ENCODE data around the gene TMPRSS5.

TMPRSS5 gene

DNA sequence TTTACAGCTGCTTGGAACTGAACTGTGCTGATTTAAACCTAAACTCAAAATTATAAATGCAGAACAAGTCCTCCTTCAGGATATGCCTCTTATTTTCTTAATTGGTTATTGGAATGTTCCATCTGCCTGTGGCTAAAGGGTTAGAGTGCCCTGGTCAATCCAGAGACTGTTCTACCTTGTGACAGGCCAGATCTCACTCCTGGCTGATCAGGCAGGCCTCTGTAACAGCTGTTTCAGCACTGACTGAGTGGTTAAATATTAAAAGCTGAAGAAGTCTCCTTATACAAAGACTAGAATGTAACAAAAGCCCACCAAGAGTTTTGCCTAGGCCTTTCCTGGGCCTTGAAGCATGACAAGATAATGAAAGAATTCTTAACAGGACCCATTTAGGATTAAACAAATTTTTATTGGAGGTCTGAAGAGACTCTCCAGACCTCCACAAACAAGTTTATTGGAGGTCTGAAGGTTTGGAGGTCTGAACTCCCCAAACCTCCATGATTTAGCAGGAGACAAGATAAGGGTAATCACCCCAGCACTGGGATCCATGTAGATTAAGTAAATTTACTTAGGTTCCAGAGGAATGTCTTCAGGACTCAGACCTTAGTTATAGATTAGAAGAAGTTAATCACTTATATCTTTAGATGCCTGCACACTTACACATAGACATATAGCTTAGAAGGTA, 35.8 kb downstream of the TMPRSS5 start:
- ATAC-seq (no peak), DNase-seq (no peak)

DNA sequence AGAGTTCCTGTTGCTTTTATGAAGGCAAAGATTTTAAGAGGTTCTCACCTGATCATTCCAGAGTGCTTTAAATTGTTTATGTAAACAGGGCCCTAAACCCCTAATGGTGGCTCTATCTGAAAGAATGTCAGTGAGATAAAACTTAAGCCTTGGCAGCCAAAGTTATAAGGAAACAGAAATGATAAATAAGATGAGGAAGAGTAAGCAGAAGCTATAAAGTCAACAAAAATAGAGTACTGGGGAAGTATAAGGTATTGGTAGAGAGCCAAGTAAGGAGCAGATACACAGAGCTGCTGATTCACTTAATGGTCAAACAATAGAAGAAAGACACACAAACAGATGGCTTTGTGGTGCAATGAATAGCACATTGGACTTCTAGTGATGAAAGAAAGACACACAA, 37.9 kb downstream of the TMPRSS5 start:
- no peak for DNase-seq
- ATAC-seq = no peak

GRCh38 chr11:113667801-113668200, 38.3 kb downstream of the TMPRSS5 start:
- DNase-seq (no peak), ATAC-seq (no peak)

GRCh38 chr11:113666584-113666983, 39.5 kb downstream of the TMPRSS5 start:
- DNase-seq (no peak), ATAC-seq (no peak)

DNA sequence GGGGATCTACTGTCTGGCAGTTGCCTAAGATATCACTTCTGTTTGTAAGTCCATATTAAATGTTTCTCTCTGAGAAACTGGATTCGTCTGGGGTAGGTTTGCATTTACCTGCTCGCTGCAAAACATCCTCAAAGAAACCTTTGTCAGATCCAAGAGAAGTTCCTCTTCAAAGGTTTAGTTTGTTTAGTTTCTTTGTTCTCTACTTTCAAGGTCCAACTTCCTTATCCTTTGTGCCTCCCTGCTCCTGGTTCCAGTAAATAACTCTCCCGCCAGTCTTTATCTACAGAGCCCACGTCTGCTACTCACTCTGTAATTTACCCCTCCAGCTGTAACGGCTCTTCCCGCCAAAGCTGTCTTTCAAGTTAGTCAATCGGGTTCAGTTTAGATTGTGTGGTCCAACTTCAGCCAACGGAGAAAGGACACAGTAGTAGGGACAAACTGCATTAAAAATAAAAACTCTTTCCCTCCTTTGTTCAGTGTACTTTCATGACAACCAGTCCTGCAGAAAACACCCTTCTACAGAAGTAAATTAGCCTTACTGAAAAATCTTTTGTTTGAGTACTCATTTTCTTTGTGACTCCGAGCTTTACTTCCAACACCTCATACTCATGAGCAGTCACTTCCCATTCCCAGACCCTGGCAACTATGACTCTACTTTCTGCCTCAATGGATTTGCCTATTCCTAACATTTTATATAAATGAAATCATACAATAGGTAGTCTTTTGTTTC, 41.0 kb downstream of the TMPRSS5 start:
- ATAC-seq = no peak
- DNase-seq = no peak

DNA sequence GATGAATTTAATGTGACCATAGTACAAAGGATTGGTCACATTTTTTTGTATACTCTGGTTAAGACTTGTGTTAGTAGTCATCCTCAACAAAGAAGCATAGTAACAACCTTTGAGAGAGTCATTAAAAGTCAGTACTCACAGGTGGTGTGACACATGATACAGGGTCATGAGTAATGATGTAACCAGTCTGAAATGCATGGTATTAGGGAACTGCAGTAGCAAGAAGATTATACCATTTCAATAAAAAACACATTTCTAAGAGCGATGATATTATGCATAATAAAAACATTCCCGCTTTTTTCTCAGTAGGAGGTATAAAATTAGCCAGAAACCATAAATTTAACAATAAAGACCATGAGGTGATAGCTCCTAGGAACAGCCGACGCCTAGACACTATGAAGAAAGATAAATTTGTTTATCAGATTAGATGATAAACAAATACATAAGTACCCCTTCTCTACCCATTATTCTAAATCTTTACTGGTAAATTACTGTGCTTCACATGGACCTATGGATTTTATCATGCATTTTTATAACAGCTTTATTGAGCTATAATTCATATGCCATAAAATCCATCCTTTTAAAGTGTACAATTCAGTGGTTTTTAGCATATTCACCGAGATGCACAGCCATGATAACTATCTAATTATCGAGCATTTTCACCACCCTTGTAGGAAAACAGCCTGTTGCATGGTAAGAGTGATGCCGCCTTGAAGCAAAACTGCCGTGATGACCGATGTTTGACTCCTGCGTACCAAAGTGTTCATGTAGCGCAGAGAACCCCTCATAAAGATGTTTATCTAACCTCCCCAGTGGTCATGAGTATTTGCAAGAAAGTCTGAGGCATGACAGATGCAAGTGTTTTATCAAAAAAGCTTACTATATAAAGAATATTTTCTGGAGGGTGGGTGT, 41.8 kb downstream of the TMPRSS5 start:
- ATAC-seq (no peak), DNase-seq (no peak)

DNA sequence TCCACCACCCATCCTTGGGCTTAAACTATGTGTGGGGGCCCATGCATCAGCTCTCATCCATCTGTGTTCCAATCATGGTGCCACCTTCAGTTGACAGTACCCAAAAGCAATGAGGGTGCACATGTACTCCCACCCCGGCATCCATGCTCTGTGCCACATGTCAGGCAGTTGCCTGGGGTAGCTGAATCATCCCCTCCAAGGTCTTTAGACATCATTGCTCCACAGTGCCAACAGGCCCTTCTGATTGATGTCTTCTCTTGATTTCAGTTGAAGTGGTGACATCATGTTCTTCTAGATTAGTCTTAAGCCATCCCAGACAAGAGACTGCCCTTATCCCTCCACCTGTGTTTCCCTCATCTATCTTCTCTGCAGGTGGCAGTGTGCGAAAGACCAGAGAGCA, 42.5 kb downstream of the TMPRSS5 start:
- DNase-seq (no peak), ATAC-seq (no peak)

DNA sequence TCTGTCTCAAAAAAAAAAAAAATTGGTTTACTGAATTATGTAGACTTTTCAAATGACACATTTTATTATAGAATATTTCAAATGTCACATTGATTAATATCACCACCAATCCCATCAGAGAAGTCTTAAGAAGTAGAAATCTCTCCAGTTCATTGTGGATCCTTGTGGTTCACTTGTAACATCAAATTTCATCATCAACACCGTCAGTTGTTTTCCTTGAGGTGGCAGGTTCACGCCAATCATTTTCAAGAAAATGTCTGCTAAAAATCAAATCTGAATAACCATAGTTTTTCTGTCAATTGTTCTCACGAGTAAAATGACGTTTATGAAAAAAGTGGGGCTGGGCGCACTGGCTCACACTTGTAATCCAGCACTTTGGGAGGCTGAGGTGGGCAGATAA, 50.3 kb downstream of the TMPRSS5 start:
- no peak for ATAC-seq
- no peak for DNase-seq

GRCh38 chr11:113651023-113651422, 55.1 kb downstream of the TMPRSS5 start:
- ATAC-seq (no peak), DNase-seq (no peak)

- DNase-seq (no peak), ATAC-seq (no peak)
Measured at GRCh38 chr11:113649311-113649710, 56.8 kb downstream of the TMPRSS5 start.

- DNase-seq = no peak
- ATAC-seq = no peak
Measured at GRCh38 chr11:113647856-113648255, 58.3 kb downstream of the TMPRSS5 start.

GRCh38 chr11:113647108-113647507, 59.0 kb downstream of the TMPRSS5 start:
- DNase-seq = no peak
- ATAC-seq = no peak

GRCh38 chr11:113645593-113646349, 60.3 kb downstream of the TMPRSS5 start:
- DNase-seq = no peak
- ATAC-seq = no peak

GRCh38 chr11:113644605-113645004, 61.5 kb downstream of the TMPRSS5 start:
- no peak for ATAC-seq

DNA sequence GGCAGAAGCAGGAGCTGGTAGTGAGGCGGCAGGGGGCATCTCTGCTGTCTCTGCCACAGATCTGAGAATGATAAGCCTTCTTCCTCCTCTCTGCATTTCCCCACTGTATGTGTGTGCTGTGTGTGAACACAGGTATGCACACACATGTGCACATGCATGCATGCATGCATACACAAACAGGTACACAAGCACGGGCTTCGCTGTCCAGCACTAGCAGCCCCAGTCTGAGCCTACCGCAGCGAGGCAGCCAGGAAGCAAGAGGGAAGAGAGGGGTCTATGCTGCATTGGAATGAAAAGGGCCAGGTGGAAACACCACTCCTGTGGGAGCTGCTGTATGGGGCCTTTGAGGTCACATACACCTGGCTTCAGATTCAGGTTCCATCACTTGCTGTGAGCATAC, 62.4 kb downstream of the TMPRSS5 start:
- ATAC-seq (no peak), DNase-seq (no peak)

More at GRCh38 chr11:113644605-113645004, 61.5 kb downstream of the TMPRSS5 start:
- no peak for DNase-seq

GRCh38 chr11:113643006-113643585, 63.0 kb downstream of the TMPRSS5 start:
- ATAC-seq (no peak), DNase-seq (no peak)

- ATAC-seq = no peak
- no peak for DNase-seq
Measured at GRCh38 chr11:113642090-113642489, 64.0 kb downstream of the TMPRSS5 start.

GRCh38 chr11:113638376-113638775, 67.7 kb downstream of the TMPRSS5 start:
- ATAC-seq (no peak), DNase-seq (no peak)

- ATAC-seq (no peak), DNase-seq (no peak)
Measured at GRCh38 chr11:113637636-113638035, 68.5 kb downstream of the TMPRSS5 start.

Measured in stimulated activated naive CD8-positive, alpha-beta T cell treated with anti-CD3 and anti-CD28 coated beads, Interleukin-15, Interleukin-2, amounts not matched to agents 100 U/mL and 50 U/mL, for 24 hours (primary cell).